ENCODE data around the gene PLXNA4.

DNA sequence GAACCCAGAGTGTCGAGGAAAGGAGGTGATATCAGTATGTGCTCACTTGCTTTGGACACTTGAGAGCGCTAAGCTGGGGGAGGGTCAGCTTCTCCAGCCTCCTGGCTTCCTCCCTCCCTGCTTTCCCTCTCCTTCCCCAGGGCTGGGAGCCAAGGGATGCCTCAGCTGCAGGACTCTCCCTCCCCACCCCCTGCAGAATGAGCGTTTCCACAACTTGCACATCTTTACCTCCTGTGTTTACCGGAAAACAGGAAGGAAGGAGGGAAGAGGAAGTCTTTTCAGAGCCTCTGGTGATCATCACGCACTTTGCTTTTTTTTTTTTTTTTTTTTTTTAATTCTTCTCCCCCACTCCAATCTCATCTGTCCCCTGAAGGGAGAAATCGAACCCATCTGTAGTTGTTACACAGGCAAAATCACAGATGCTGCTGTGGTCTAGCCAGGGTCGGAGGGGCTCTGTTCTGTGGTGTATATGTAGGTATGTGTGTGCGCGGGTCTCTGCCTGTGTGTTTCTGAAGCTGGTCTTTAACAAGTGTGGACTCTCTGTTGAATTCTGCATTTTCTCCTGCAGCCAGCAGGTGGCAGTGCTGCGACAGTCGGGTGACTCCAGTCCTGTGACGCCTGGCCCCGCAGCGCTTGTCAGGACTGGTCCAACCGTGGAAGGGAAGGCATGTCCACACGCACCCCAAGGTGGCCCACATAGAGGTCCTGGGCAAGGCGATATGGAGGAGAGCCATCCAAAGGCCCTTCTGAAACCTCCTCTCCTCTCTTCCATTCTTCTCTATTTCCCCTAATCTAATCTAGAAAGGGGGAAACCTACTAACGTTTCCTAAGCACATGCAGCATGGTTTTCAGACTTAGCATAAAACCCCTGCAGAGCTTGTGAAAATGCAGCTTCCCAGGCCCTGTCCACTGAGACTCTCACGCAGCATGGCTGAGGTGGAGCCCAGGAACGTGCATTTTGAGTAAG, 257.6 kb downstream of the PLXNA4 start:
- TF ChIP-seq ZNF776 (tag by site-specific recombination; IDR thresholded peaks at IDR 0.05; ENCODE audit: borderline replicate concordance), result no peak
- no peak for TF ChIP-seq ZNF449 (tag by site-specific recombination; IDR thresholded peaks at IDR 0.05)
- no peak for TF ChIP-seq ZNF639 (tag by site-specific recombination; IDR thresholded peaks at IDR 0.05)
- no peak for TF ChIP-seq ZNF133 (tag by site-specific recombination; IDR thresholded peaks at IDR 0.05)
- peak; percentile 90 for TF ChIP-seq CTCF (tag by site-specific recombination; IDR thresholded peaks at IDR 0.05)
- TF ChIP-seq ZNF48 (tag by site-specific recombination; IDR thresholded peaks at IDR 0.05), result no peak

Measured in HEK293 (cell line).